BLaER1 treated with 17β-estradiol and CSF1 and Interleukin-3, amounts not matched to agents 10 nM and 100 nM (cell line): ENCODE measurements around the gene VOPP1.

Source experiments
- H3K27ac ChIP-seq, 11 experiments: shearing (Covaris generic); formaldehyde crosslinking; 2 replicates each; pipeline ENCODE4 v1.8.1; 2022
- H3K27me3 ChIP-seq, 11 experiments: shearing (Covaris generic); formaldehyde crosslinking; 2 replicates each; pipeline ENCODE4 v1.8.1; 2022
- H3K36me3 ChIP-seq, 11 experiments: shearing (Covaris generic); formaldehyde crosslinking; 2 replicates each; pipeline ENCODE4 v1.8.1; 2022
- H3K4me1 ChIP-seq, 10 experiments: shearing (Covaris generic); formaldehyde crosslinking; 2 replicates each; pipeline ENCODE4 v1.8.1; 2022
- H3K4me2 ChIP-seq, 11 experiments: shearing (Covaris generic); formaldehyde crosslinking; 2 replicates each; pipeline ENCODE4 v1.8.1; 2022
- H3K4me3 ChIP-seq, 10 experiments: shearing (Covaris generic); formaldehyde crosslinking; 2 replicates each; pipeline ENCODE4 v1.8.1; 2022
- H3K9ac ChIP-seq, 11 experiments: shearing (Covaris generic); formaldehyde crosslinking; 2 replicates each; pipeline ENCODE4 v1.8.1; 2022
- H3K9me3 ChIP-seq, 11 experiments: shearing (Covaris generic); formaldehyde crosslinking; replicated peaks in 1 of 11; 2 replicates each; pipeline ENCODE4 v1.8.1; 2022
- H4K20me1 ChIP-seq, 11 experiments: shearing (Covaris generic); formaldehyde crosslinking; 2 replicates each; pipeline ENCODE4 v1.8.1; 2022
- Cebpa-rat ChIP-seq, 11 experiments: shearing (Covaris generic); IDR thresholded peaks; 2 replicates each; pipeline ENCODE4 v1.8.1; 2022

Gene VOPP1

GRCh38 chr7:55534916-55535590, 37.2 kb downstream of the VOPP1 start:
- Histone ChIP-seq H3K4me1 (peaks cover 86 to 95% (median 91%) of the 10 kb centered on the region in 10 experiments), H3K9ac (peak overlapping the region; percentile 70 to 88 (median 80)), H3K4me3 (peak overlapping the region; percentile 13 to 45 (median 30); a peak in 14 of 20 replicates), H3K27ac (peak overlapping the region; percentile 93 to 99 (median 95)), H3K9me3 (peaks cover 0 to 8% (median 0%) of the 10 kb centered on the region in 11 experiments; a peak in 3 of 22 replicates), H3K36me3 (peaks cover 0 to 9% (median 0%) of the 10 kb centered on the region in 11 experiments; a peak in 3 of 22 replicates), H3K27me3 (no peaks in the 10 kb centered on the region), H4K20me1 (peaks cover 0 to 18% (median 11%) of the 10 kb centered on the region in 11 experiments; a peak in 13 of 22 replicates), H3K4me2 (peak overlapping the region; percentile 79 to 96 (median 93))
- TF ChIP-seq Cebpa-rat (IDR thresholded peaks at IDR 0.05): no peak

GRCh38 chr7:55534262-55534915, 37.9 kb downstream of the VOPP1 start:
- H4K20me1 ChIP-seq: peaks cover 0 to 18% (median 11%) of the 10 kb centered on the region in 11 experiments; a peak in 13 of 22 replicates
- H3K27ac ChIP-seq: peak overlapping the region; percentile 93 to 99 (median 95)
- no peaks in the 10 kb centered on the region for H3K27me3 ChIP-seq
- H3K36me3 ChIP-seq: peaks cover 0 to 10% (median 0%) of the 10 kb centered on the region in 11 experiments; a peak in 3 of 22 replicates
- peaks cover 0 to 8% (median 0%) of the 10 kb centered on the region in 11 experiments; a peak in 3 of 22 replicates for H3K9me3 ChIP-seq
- peak overlapping the region; percentile 75 to 88 (median 83) for H3K9ac ChIP-seq
- peak overlapping the region; percentile 13 to 45 (median 30); a peak in 10 of 20 replicates for H3K4me3 ChIP-seq
- peak; percentile 52 to 99 (median 93); a peak in 20 of 22 replicates for TF ChIP-seq Cebpa-rat (IDR thresholded peaks at IDR 0.05)
- H3K4me1 ChIP-seq: peaks cover 79 to 88% (median 85%) of the 10 kb centered on the region in 10 experiments
- peak overlapping the region; percentile 79 to 96 (median 93) for H3K4me2 ChIP-seq

DNA sequence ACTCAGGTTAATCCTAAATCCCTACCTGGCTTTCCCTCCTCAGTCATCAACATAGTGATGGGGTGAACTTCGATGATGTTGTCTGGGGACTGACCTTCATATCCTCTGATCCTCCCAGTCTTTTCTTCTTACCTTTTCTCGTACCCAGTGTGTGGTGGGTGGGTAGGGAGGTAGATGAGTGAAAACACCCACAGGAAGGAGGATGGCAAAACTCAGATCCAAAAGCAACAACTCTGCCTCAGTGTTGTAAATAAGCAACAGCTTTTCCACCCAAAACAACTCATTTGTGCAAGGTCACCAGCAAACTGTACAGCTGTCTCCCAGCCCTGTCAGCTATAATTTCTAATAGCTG, 38.6 kb downstream of the VOPP1 start:
- Histone ChIP-seq H3K27ac (peak overlapping the region; percentile 93 to 99 (median 95)), H3K9ac (peak overlapping the region; percentile 75 to 88 (median 83)), H3K36me3 (peaks cover 0 to 10% (median 0%) of the 10 kb centered on the region in 11 experiments; a peak in 3 of 22 replicates), H3K9me3 (peaks cover 0 to 8% (median 0%) of the 10 kb centered on the region in 11 experiments; a peak in 3 of 22 replicates), H3K27me3 (no peaks in the 10 kb centered on the region), H4K20me1 (peaks cover 0 to 18% (median 11%) of the 10 kb centered on the region in 11 experiments; a peak in 12 of 22 replicates), H3K4me1 (peaks cover 74 to 82% (median 80%) of the 10 kb centered on the region in 10 experiments), H3K4me2 (peak overlapping the region; percentile 79 to 96 (median 93)), H3K4me3 (peak overlapping the region in 6 of 10 experiments; percentile 8 to 28 (median 20); a peak in 6 of 20 replicates)
- TF ChIP-seq Cebpa-rat (IDR thresholded peaks at IDR 0.05): no peak

- peaks cover 70 to 81% (median 77%) of the 10 kb centered on the region in 10 experiments for H3K4me1 ChIP-seq
- peak overlapping the region; percentile 75 to 88 (median 83) for H3K9ac ChIP-seq
- H3K27ac ChIP-seq: peak overlapping the region; percentile 93 to 99 (median 95)
- peaks cover 0 to 18% (median 11%) of the 10 kb centered on the region in 11 experiments; a peak in 12 of 22 replicates for H4K20me1 ChIP-seq
- no peaks in the 10 kb centered on the region for H3K27me3 ChIP-seq
- H3K36me3 ChIP-seq: peaks cover 0 to 10% (median 0%) of the 10 kb centered on the region in 11 experiments; a peak in 3 of 22 replicates
- H3K4me2 ChIP-seq: peak overlapping the region; percentile 79 to 96 (median 93)
- peak overlapping the region in 6 of 10 experiments; percentile 19 to 47 (median 28); a peak in 10 of 20 replicates for H3K4me3 ChIP-seq
- no peak for TF ChIP-seq Cebpa-rat (IDR thresholded peaks at IDR 0.05)
- H3K9me3 ChIP-seq: peaks cover 0 to 8% (median 0%) of the 10 kb centered on the region in 11 experiments; a peak in 3 of 22 replicates
Observed at GRCh38 chr7:55533050-55533728, 39.1 kb downstream of the VOPP1 start.

DNA sequence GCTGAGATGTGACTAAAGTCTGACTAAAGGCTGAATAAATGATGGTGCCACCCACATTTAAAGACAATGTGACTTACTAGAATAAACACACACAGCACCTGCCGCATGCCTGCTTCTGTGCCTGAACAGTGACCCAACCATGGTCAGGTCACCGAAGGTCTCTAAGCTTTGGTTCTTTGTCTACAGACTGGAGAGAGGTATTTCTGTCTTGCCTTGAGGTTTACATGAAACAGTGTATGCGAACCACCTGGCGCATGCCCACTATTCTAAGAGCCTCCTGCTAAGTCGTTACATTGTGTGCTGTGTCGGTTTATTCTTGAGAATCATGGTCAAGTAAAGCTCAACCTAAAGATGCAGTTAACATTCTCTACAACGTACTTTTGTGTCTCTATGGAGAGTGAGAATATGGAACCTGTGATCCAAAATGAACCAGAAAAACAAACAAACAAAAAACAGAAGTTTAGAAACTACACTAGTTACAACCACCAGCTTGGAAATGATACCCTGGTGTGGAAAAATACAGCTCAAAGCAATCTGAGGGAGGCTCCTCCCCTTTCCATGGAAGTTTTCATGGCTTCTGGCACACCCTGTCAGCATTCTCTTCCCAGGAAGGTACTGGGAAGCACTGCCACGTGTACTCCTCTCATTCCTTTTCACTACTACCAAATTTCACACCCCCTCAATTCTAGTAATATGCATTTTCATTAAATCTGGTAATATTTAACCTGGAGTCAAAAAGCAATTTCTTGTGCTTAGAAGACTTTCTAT, 40.0 kb downstream of the VOPP1 start:
- H3K4me2 ChIP-seq: peak overlapping the region; percentile 79 to 96 (median 93)
- H3K36me3 ChIP-seq: peaks cover 0 to 10% (median 0%) of the 10 kb centered on the region in 11 experiments; a peak in 3 of 22 replicates
- H3K4me3 ChIP-seq: peak overlapping the region in 1 of 10 experiments; percentile 20; a peak in 2 of 20 replicates
- no peak for TF ChIP-seq Cebpa-rat (IDR thresholded peaks at IDR 0.05)
- H3K27ac ChIP-seq: peak overlapping the region; percentile 93 to 99 (median 95)
- H3K27me3 ChIP-seq: no peaks in the 10 kb centered on the region
- H3K9me3 ChIP-seq: peaks cover 0 to 8% (median 0%) of the 10 kb centered on the region in 11 experiments; a peak in 3 of 22 replicates
- peaks cover 0 to 12% (median 8%) of the 10 kb centered on the region in 11 experiments; a peak in 13 of 22 replicates for H4K20me1 ChIP-seq
- peaks cover 65 to 79% (median 72%) of the 10 kb centered on the region in 10 experiments for H3K4me1 ChIP-seq
- peak overlapping the region; percentile 75 to 88 (median 81); a peak in 20 of 22 replicates for H3K9ac ChIP-seq

DNA sequence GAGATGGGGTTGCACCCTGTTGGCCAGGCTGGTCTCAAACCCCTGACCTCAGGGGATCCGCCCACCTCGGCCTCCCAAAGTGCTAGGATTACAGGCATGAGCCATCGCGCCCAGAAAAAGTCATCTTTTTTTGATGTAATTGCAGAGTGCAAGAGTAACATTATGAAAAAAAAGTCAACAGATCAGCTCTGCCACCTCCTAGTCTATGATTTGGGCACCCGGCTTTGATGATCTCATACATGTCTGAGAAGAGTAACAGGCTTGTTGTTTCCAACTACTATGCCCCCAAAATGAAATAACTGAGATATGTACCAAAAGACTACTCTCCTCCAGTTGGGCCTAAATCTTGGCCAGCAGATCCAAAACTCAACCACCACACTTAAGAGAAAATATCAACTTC, 40.8 kb downstream of the VOPP1 start:
- H3K27me3 ChIP-seq: no peaks in the 10 kb centered on the region
- H3K4me1 ChIP-seq: peaks cover 65 to 79% (median 72%) of the 10 kb centered on the region in 10 experiments

DNA sequence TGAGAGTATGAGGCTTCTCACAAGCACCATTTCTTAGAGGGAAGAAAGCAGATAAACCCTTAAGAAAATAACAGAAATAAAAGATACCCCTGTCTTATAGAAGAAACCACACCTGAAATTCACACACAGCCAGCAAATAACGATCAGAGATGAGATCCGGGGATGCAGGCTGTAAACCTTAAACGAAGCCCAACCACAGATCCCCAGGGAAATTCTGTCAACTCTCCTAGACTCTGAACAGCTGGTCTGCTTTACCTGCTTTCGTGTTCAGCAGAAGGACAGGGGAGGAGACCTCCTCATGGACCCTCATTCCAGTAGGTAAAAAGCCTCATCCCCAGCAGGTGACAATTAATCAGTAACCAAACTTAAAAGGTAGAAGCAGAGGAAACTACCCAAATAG, 45.0 kb downstream of the VOPP1 start:
- Histone ChIP-seq H3K9me3 (peaks cover 0 to 8% (median 0%) of the 10 kb centered on the region in 11 experiments; a peak in 2 of 22 replicates), H3K27me3 (no peaks in the 10 kb centered on the region), H3K4me1 (peaks cover 39 to 56% (median 48%) of the 10 kb centered on the region in 10 experiments), H4K20me1 (peaks cover 23 to 42% (median 35%) of the 10 kb centered on the region in 11 experiments; a peak in 20 of 22 replicates), H3K4me2 (peak overlapping the region; percentile 47 to 89 (median 67)), H3K27ac (peak overlapping the region in 5 of 11 experiments; percentile 1 to 57 (median 3); a peak in 5 of 22 replicates), H3K36me3 (peaks cover 0 to 10% (median 0%) of the 10 kb centered on the region in 11 experiments; a peak in 3 of 22 replicates), H3K4me3 (no peak overlapping the region), H3K9ac (peak overlapping the region in 4 of 11 experiments; percentile 5 to 45 (median 36); a peak in 6 of 22 replicates)
- no peak for TF ChIP-seq Cebpa-rat (IDR thresholded peaks at IDR 0.05)

More for the DNA sequence above, 40.8 kb downstream of the VOPP1 start:
- peak overlapping the region; percentile 79 to 96 (median 93); a peak in 21 of 22 replicates for H3K4me2 ChIP-seq
- H3K36me3 ChIP-seq: peaks cover 0 to 10% (median 0%) of the 10 kb centered on the region in 11 experiments; a peak in 3 of 22 replicates
- TF ChIP-seq Cebpa-rat (IDR thresholded peaks at IDR 0.05): no peak
- H3K27ac ChIP-seq: peak overlapping the region in 8 of 11 experiments; percentile 15 to 99 (median 95); a peak in 13 of 22 replicates
- H4K20me1 ChIP-seq: peaks cover under 1 to 20% (median 10%) of the 10 kb centered on the region in 11 experiments; a peak in 15 of 22 replicates
- no peak overlapping the region for H3K9ac ChIP-seq
- no peak overlapping the region for H3K4me3 ChIP-seq
- peaks cover 0 to 8% (median 0%) of the 10 kb centered on the region in 11 experiments; a peak in 3 of 22 replicates for H3K9me3 ChIP-seq
